Measurements from ENCODE around the gene DENND4B. TPM values are rescaled to one million over a fixed set of nuclear protein-coding genes. Genes with fewer than 3 reads are reported as not detected.

The DENND4B gene
- polyA plus RNA-seq, 1 of the 3 experiments (the other 2 are of a cell fraction), result 29.6 TPM

DNA sequence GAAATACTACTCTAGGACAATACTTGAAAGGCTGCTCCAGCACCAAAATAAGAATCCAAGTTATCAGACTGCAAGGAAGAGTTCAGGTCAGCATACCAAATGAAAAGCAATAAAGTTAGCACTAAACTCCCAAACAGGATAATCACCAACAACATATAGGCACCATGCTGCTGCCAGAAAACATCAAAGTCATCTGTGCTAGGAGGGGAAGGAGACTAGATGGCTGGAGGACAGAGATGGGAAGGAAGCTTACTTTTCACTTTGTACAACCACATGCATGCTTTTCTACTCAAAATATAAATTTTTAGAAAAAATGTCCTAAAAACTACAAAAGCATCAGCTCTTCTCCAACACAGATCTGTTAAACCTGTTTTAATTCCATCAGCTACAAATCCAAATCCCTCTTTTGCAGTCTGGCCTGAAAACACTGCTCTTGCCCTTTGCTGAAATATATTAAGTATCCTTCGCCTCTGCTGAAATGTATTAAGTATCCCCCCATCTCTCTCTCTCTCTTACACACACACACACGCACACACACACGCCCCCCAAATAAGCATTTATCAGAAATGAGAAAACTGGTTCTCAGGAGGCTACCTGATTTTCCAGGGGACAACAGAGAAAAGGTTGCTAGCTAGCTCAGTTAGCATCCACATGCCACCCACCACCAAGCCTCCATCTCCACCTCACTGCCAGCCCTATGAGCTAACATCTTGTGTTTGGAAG, 25.3 kb downstream of the DENND4B start (continued):
- TF ChIP-seq SMC3 (IDR thresholded peaks at IDR 0.05; ENCODE audit: low read depth, low read length), result no peak
- TF ChIP-seq TCF12 (IDR thresholded peaks at IDR 0.05), result no peak
- TF ChIP-seq JUND (IDR thresholded peaks at IDR 0.05), result no peak
- TF ChIP-seq FOXJ3 (CRISPR knock-in tag; IDR thresholded peaks at IDR 0.05), result no peak
- TF ChIP-seq TEAD4 (IDR thresholded peaks at IDR 0.05; ENCODE audit: borderline replicate concordance, insufficient read depth), result no peak
- TF ChIP-seq ELF1 (IDR thresholded peaks at IDR 0.05), result no peak

DNA sequence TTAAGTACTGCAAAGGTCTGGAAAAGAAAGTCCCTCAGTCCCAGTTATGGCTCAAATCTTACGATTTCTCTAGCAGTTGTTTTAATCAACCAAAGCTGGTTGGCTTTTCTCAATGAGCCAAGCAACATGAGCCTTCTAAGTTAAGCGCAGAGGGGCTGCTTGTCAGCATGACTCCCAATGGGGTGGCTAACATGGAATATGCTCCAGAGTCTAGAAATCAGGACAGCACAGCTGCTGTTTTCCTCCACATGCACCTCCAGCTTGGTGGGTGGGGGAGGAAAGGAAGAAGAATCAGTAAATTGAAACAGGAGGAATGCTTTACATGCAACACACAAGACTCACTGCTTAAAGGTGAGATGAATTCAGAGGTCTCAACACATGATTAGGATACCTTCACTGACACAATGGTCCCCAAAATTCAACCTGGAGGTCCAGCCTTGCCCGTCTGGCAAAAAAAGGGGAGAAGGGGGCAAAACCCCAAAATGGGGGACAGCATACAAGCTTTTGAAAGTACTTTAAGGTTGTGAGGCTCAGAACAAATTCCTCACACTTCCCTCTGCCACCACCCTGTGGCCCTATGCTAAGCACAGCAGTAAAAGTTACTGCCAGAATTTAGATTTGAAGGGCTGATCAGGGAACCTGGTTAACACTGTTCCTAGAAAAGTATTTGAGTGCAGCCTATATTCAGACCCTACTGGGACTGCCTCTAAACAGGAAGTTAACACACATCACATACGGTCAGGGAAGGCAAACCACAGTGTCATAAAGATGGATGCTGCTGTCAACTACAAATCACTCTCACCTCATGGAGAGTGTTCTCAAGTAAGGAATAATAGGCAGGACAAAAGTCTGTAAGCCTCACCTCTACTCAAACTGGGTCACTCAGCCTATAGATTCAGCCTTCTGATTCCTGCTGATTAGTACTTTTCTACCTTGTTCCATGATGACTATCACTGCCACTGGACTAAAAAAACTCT, 26.4 kb downstream of the DENND4B start:
- peaks cover 12% of the 10 kb centered on the region for H3F3A ChIP-seq (replicated peaks; ENCODE audit: insufficient read depth)
- peaks cover 8 to 14% of the 10 kb centered on the region in 2 experiments for H3K36me3 ChIP-seq (replicated peaks in 1 of 2; ENCODE audit: control insufficient read depth in 1 of 2, insufficient read depth in 2 of 2, low read length in 1 of 2)
- H4K20me1 ChIP-seq (ENCODE audit: insufficient read depth), result peaks cover 61% of the 10 kb centered on the region
- H3K27me3 ChIP-seq (ENCODE audit: insufficient read depth), result no peaks in the 10 kb centered on the region
- ChIA-PET CTCF (interaction anchor here (0.8 to 2.5 kb wide), 12 partner anchors 10 to 123 kb away, joined by 3 to 14 read pairs (median 6); partner anchors contain the start of genes DENND4B, RAB13 and SLC39A1), POLR2A (no interaction called here)
- H3K9me2 ChIP-seq, result no peaks in the 10 kb centered on the region
- DNase-seq, result peak; percentile 6
- H3K9me3 ChIP-seq, result no peaks in the 10 kb centered on the region
- H3K4me2 ChIP-seq, result peak overlapping the region; percentile 92
- 66% methylated on average over 4 of the region's 4 CpGs for WGBS (ENCODE audit: low lambda C conversion rate)
- H3K4me1 ChIP-seq (ENCODE audit: control insufficient read depth in 1 of 2, insufficient read depth in 2 of 2, low read depth in 1 of 2, low read length in 1 of 2), result peaks cover 17 to 22% of the 10 kb centered on the region in 2 experiments
- no peak overlapping the region for H2AFZ ChIP-seq (ENCODE audit: low read depth)
- H3K4me3 ChIP-seq (ENCODE audit: low read depth in 2 of 2, low read length in 1 of 2), result peak overlapping the region in 1 of 2 experiments; percentile 90; a peak in 1 of 4 replicates
- H3K79me2 ChIP-seq (ENCODE audit: insufficient read depth), result peaks cover 82% of the 10 kb centered on the region
- H3K9ac ChIP-seq, result peak overlapping the region; percentile 88; the same call in 1 of the 2 replicates
- TF ChIP-seq, protein P1, sequence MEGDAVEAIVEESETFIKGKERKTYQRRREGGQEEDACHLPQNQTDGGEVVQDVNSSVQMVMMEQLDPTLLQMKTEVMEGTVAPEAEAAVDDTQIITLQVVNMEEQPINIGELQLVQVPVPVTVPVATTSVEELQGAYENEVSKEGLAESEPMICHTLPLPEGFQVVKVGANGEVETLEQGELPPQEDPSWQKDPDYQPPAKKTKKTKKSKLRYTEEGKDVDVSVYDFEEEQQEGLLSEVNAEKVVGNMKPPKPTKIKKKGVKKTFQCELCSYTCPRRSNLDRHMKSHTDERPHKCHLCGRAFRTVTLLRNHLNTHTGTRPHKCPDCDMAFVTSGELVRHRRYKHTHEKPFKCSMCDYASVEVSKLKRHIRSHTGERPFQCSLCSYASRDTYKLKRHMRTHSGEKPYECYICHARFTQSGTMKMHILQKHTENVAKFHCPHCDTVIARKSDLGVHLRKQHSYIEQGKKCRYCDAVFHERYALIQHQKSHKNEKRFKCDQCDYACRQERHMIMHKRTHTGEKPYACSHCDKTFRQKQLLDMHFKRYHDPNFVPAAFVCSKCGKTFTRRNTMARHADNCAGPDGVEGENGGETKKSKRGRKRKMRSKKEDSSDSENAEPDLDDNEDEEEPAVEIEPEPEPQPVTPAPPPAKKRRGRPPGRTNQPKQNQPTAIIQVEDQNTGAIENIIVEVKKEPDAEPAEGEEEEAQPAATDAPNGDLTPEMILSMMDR (IDR thresholded peaks at IDR 0.05), result peak; percentile 42
- no peak for TF ChIP-seq CHD2 (IDR thresholded peaks at IDR 0.05; ENCODE audit: low read length, partially characterized antibody)
- TF ChIP-seq, protein P2, sequence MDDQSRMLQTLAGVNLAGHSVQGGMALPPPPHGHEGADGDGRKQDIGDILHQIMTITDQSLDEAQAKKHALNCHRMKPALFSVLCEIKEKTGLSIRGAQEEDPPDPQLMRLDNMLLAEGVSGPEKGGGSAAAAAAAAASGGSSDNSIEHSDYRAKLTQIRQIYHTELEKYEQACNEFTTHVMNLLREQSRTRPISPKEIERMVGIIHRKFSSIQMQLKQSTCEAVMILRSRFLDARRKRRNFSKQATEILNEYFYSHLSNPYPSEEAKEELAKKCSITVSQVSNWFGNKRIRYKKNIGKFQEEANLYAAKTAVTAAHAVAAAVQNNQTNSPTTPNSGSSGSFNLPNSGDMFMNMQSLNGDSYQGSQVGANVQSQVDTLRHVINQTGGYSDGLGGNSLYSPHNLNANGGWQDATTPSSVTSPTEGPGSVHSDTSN (IDR thresholded peaks at IDR 0.05), result peak; percentile 49; the same call in 1 of the 2 replicates
- TF ChIP-seq, protein P3, sequence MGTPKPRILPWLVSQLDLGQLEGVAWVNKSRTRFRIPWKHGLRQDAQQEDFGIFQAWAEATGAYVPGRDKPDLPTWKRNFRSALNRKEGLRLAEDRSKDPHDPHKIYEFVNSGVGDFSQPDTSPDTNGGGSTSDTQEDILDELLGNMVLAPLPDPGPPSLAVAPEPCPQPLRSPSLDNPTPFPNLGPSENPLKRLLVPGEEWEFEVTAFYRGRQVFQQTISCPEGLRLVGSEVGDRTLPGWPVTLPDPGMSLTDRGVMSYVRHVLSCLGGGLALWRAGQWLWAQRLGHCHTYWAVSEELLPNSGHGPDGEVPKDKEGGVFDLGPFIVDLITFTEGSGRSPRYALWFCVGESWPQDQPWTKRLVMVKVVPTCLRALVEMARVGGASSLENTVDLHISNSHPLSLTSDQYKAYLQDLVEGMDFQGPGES (IDR thresholded peaks at IDR 0.05; ENCODE audit: low read depth, low read length), result no peak
- TF ChIP-seq NRF1 (IDR thresholded peaks at IDR 0.05; ENCODE audit: low read depth, low read length), result no peak
- TF ChIP-seq EP300 (IDR thresholded peaks at IDR 0.05; ENCODE audit: borderline replicate concordance in 1 of 2, low read depth in 1 of 2, low read length in 1 of 2), result no peak
- TF ChIP-seq RAD21 (IDR thresholded peaks at IDR 0.05; ENCODE audit: low read length), result peak; percentile 52
- no peak for TF ChIP-seq FOXJ3 (CRISPR knock-in tag; IDR thresholded peaks at IDR 0.05)
- no peak for TF ChIP-seq NFIC (IDR thresholded peaks at IDR 0.05; ENCODE audit: borderline replicate concordance)
- H3K27ac ChIP-seq (ENCODE audit: low read depth in 2 of 2, low read length in 1 of 2), result no peak overlapping the region

Measured in SK-N-SH (cell line).